ENCODE results near the gene SLC35A1. TPM values are rescaled to one million over a fixed set of nuclear protein-coding genes. Genes with fewer than 3 reads are reported as not detected.

Gene SLC35A1, protein sequence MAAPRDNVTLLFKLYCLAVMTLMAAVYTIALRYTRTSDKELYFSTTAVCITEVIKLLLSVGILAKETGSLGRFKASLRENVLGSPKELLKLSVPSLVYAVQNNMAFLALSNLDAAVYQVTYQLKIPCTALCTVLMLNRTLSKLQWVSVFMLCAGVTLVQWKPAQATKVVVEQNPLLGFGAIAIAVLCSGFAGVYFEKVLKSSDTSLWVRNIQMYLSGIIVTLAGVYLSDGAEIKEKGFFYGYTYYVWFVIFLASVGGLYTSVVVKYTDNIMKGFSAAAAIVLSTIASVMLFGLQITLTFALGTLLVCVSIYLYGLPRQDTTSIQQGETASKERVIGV
- 9.7 and 10.2 TPM in 2 replicates for total RNA-seq

- peaks cover 7% of the 10 kb centered on the region for H3K27me3 Mint-ChIP-seq (ENCODE audit: insufficient read depth)
- H3K36me3 Mint-ChIP-seq (ENCODE audit: low read depth): no peaks in the 10 kb centered on the region
- H3K4me1 Mint-ChIP-seq (ENCODE audit: low read depth): peaks cover 14% of the 10 kb centered on the region
Measured at GRCh38 chr6:87472525-87473418, at the start of gene SLC35A1. Gene SLC35A1 (plus strand): TSS chr6:87472974. CDS start chr6:87473004, 30 bp downstream.

GRCh38 chr6:87426789-87427188 lies 46.0 kb upstream of the SLC35A1 start:
- H3K27me3 Mint-ChIP-seq (ENCODE audit: insufficient read depth): peaks cover 14% of the 10 kb centered on the region
- no peak overlapping the region for H3K4me3 Mint-ChIP-seq
- intact Hi-C loops (cut with micrococcal nuclease): no loop called here
- H3K4me1 Mint-ChIP-seq (ENCODE audit: low read depth): no peaks in the 10 kb centered on the region
- no peak for DNase-seq (ENCODE audit: low spot score)
- no peaks in the 10 kb centered on the region for H3K36me3 Mint-ChIP-seq (ENCODE audit: low read depth)
- H3K9me3 Mint-ChIP-seq: no peaks in the 10 kb centered on the region
- H3K27ac Mint-ChIP-seq: no peak overlapping the region

More at GRCh38 chr6:87472525-87473418, at the start of gene SLC35A1:
- peak; percentile 77 for DNase-seq (ENCODE audit: low spot score)
- Mint-ChIP-seq H3K4me3 (peak within 1 kb of the TSS; percentile 98), H3K9me3 (no peaks in the 10 kb centered on the region), H3K27ac (peak within 1 kb of the TSS; percentile 97)
- intact Hi-C loops (cut with micrococcal nuclease): loop anchor here (1.0 to 5.0 kb wide), 10 partner anchors 36 to 1490 kb away; partner anchors contain the start of genes AKIRIN2, ORC3, RNGTT and SMIM8

DNA sequence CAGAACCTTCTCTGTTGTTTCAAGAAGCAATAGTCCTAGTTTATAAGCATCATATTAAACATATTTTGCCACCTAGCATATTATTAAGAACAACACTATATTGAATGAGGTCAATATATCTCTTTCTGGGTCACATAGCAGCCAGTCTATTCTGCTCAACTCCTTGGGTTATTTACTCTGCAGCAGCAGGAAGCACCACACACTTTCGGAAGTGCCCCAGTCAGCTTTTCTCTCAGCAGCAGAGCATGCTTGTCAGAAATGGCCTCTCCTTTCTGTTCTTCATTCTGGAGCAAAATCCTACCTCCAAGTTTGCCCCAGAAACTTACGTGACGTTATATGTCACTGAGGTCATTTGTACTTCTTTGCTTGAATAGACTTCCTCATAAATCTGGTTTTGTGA lies 42.3 kb upstream of the SLC35A1 start:
- DNase-seq (ENCODE audit: low spot score): no peak
- intact Hi-C loops (cut with micrococcal nuclease): no loop called here
- no peak overlapping the region for H3K4me3 Mint-ChIP-seq
- H3K4me1 Mint-ChIP-seq (ENCODE audit: low read depth): no peaks in the 10 kb centered on the region
- H3K27ac Mint-ChIP-seq: no peak overlapping the region
- H3K36me3 Mint-ChIP-seq (ENCODE audit: low read depth): no peaks in the 10 kb centered on the region
- H3K27me3 Mint-ChIP-seq (ENCODE audit: insufficient read depth): peaks cover 14% of the 10 kb centered on the region
- H3K9me3 Mint-ChIP-seq: no peaks in the 10 kb centered on the region

DNA sequence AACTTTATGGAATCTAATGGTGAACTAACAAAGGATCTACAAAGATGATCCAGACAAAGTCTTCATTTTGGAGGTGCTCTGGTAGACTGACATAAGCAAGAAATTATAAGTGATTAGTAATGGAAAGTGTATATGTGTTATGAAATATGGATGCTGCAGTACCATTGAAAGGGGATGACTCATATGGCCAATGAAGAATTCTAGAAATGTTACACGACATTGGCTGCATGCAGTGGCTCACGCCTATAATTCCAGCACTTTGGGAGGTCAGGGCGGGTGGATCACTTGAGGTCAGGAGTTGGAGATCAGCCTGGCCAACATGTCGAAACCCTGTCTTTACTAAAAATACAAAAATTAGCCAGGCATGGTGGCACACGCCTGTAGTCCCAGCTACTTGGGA lies 41.5 kb upstream of the SLC35A1 start:
- Mint-ChIP-seq H3K4me1 (ENCODE audit: low read depth) (no peaks in the 10 kb centered on the region), H3K4me3 (no peak overlapping the region), H3K27me3 (ENCODE audit: insufficient read depth) (peaks cover 10% of the 10 kb centered on the region), H3K27ac (no peak overlapping the region), H3K9me3 (no peaks in the 10 kb centered on the region), H3K36me3 (ENCODE audit: low read depth) (no peaks in the 10 kb centered on the region)
- no peak for DNase-seq (ENCODE audit: low spot score)
- intact Hi-C loops (cut with micrococcal nuclease): no loop called here

DNA sequence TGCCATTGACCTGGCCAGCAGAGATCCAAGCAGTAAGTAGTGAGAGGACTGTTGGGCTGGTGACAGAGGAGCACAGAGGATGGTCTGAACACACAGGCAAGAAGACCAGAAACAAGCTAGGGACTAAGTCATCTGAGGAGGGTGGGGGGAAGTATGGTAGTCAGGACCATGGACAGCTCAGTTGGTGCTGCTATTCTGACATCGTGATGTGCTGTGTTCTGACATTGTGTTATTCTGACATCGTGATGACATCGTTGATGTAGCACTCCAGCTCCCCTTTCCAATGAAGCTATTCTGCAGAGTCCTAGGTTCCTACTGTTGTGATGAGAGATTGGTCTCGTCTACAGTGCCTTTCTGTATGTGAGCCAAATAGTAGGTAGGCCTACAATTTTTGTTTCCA lies 36.3 kb upstream of the SLC35A1 start:
- H3K9me3 Mint-ChIP-seq: no peaks in the 10 kb centered on the region
- H3K36me3 Mint-ChIP-seq (ENCODE audit: low read depth): no peaks in the 10 kb centered on the region
- no peaks in the 10 kb centered on the region for H3K27me3 Mint-ChIP-seq (ENCODE audit: insufficient read depth)
- no peak overlapping the region for H3K27ac Mint-ChIP-seq
- no peak overlapping the region for H3K4me3 Mint-ChIP-seq
- peak; percentile 51 for DNase-seq (ENCODE audit: low spot score)
- intact Hi-C loops (cut with micrococcal nuclease): loop anchor here (2.0 kb wide), 1 partner anchor 36 kb away; the partner anchor contains the start of gene SLC35A1
- H3K4me1 Mint-ChIP-seq (ENCODE audit: low read depth): no peaks in the 10 kb centered on the region

DNA sequence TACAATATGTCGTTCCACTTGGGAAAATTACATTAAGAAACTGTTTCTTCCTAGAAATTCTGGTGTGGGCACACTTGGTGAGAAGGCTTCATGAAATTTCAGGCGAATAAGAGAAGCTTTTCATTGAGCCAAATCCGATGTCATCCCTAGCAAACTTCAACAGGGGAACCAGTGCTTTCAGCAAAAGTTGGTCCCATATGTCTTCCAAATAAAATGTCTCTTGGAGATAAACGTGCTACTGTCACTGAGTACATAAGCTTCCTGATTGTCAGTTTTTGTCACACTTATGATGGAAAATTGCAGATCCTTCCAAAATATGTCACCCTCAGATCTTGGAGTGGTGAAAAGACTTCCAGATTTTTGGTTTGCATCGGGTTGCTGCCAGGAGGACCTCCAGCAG lies 31.1 kb upstream of the SLC35A1 start:
- intact Hi-C loops (cut with micrococcal nuclease): no loop called here
- Mint-ChIP-seq H3K4me3 (no peak overlapping the region), H3K36me3 (ENCODE audit: low read depth) (no peaks in the 10 kb centered on the region), H3K9me3 (no peaks in the 10 kb centered on the region), H3K27me3 (ENCODE audit: insufficient read depth) (peaks cover 1% of the 10 kb centered on the region), H3K27ac (no peak overlapping the region), H3K4me1 (ENCODE audit: low read depth) (no peaks in the 10 kb centered on the region)
- DNase-seq (ENCODE audit: low spot score): no peak

DNA sequence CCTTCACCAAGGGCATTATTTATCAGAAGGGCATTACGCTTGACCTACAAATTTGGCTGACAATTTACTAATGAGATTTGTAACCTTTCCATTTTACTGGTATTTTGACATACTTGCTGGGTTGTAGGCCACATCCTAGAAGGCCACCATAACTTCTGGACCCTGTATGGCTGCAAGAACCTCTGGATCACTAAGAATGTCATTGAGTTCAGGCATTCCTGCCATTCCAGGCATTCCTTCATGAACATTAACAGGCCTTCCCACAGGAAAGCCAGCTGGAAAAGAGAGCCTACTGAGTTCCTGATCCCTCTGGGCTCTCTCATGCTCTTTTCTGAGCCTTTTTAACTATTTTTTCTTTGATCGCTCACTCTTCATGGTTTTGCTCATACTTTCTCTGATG lies 28.4 kb upstream of the SLC35A1 start:
- intact Hi-C loops (cut with micrococcal nuclease): no loop called here
- Mint-ChIP-seq H3K27ac (no peak overlapping the region), H3K36me3 (ENCODE audit: low read depth) (no peaks in the 10 kb centered on the region), H3K4me1 (ENCODE audit: low read depth) (no peaks in the 10 kb centered on the region), H3K4me3 (no peak overlapping the region), H3K9me3 (no peaks in the 10 kb centered on the region), H3K27me3 (ENCODE audit: insufficient read depth) (peaks cover 1% of the 10 kb centered on the region)
- DNase-seq (ENCODE audit: low spot score): no peak

GRCh38 chr6:87465051-87465450 lies 7.7 kb upstream of the SLC35A1 start:
- Mint-ChIP-seq H3K4me1 (ENCODE audit: low read depth) (no peaks in the 10 kb centered on the region), H3K27ac (no peak overlapping the region), H3K27me3 (ENCODE audit: insufficient read depth) (peaks cover 36% of the 10 kb centered on the region), H3K4me3 (no peak overlapping the region), H3K9me3 (no peaks in the 10 kb centered on the region), H3K36me3 (ENCODE audit: low read depth) (no peaks in the 10 kb centered on the region)
- no peak for DNase-seq (ENCODE audit: low spot score)
- intact Hi-C loops (cut with micrococcal nuclease): no loop called here

DNA sequence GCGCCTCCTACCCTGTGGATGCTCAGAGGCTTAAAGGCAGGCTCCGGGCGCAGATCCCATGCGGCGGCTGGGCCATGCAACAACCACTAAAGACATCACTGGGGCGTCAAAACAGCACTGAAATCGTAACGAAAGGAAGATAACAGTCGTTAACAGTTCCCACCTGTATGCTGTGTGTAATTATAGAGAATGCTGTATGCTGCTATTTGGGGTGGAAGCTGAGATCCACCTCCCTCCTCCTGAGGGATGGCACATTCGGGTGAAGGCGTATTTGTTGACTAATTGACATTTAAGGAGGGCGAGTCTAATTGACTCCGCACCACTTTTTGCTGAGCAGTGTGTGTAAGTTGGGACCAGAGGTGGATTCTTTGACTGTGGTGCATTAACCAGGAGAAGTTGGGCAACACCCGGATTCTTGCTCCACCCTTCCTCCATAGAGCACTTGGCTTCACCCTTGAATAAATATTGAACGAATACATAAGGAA lies 687 bp downstream of the SLC35A1 start:
- Mint-ChIP-seq H3K27me3 (ENCODE audit: insufficient read depth) (peaks cover 7% of the 10 kb centered on the region), H3K4me3 (peak overlapping the region; percentile 98), H3K4me1 (ENCODE audit: low read depth) (peaks cover 14% of the 10 kb centered on the region), H3K9me3 (no peaks in the 10 kb centered on the region), H3K27ac (peak overlapping the region; percentile 97), H3K36me3 (ENCODE audit: low read depth) (no peaks in the 10 kb centered on the region)
- intact Hi-C loops (cut with micrococcal nuclease): loop anchor here (1.0 to 5.0 kb wide), 6 partner anchors 37 to 1489 kb away; partner anchors contain the start of genes ORC3 and RNGTT
- no peak for DNase-seq (ENCODE audit: low spot score)

GRCh38 chr6:87481931-87482330 lies 9.2 kb downstream of the SLC35A1 start:
- peaks cover 5% of the 10 kb centered on the region for H3K4me1 Mint-ChIP-seq (ENCODE audit: low read depth)
- H3K36me3 Mint-ChIP-seq (ENCODE audit: low read depth): peaks cover 7% of the 10 kb centered on the region
- H3K27me3 Mint-ChIP-seq (ENCODE audit: insufficient read depth): no peaks in the 10 kb centered on the region

GRCh38 chr6:87482366-87482765 lies 9.6 kb downstream of the SLC35A1 start:
- no peak overlapping the region for H3K27ac Mint-ChIP-seq
- H3K9me3 Mint-ChIP-seq: no peaks in the 10 kb centered on the region
- peaks cover 5% of the 10 kb centered on the region for H3K4me1 Mint-ChIP-seq (ENCODE audit: low read depth)
- peaks cover 7% of the 10 kb centered on the region for H3K36me3 Mint-ChIP-seq (ENCODE audit: low read depth)
- DNase-seq (ENCODE audit: low spot score): no peak
- no peaks in the 10 kb centered on the region for H3K27me3 Mint-ChIP-seq (ENCODE audit: insufficient read depth)
- no peak overlapping the region for H3K4me3 Mint-ChIP-seq
- intact Hi-C loops (cut with micrococcal nuclease): no loop called here

More at GRCh38 chr6:87481931-87482330, 9.2 kb downstream of the SLC35A1 start:
- DNase-seq (ENCODE audit: low spot score): no peak
- Mint-ChIP-seq H3K27ac (no peak overlapping the region), H3K9me3 (no peaks in the 10 kb centered on the region), H3K4me3 (no peak overlapping the region)
- intact Hi-C loops (cut with micrococcal nuclease): no loop called here

DNA sequence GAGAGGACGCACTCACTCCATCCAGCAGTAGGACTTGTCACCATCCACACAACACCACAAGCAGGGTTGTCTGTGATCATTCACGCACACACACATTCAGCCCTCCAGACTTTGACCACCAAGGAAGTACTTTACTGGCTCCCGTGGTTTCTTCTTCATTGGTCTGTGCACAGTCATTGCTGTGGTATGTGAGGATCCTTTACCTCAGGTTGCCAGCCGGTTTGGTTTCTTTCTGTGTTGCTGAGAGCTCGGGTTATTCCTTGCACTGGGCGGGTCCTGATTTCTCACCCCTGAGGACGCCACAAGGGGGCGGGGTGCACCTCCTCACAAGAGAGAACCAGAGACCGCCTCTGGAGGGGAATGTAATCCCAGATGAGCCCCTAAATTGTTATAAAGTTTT lies 11.2 kb downstream of the SLC35A1 start:
- intact Hi-C loops (cut with micrococcal nuclease): no loop called here
- Mint-ChIP-seq H3K4me1 (ENCODE audit: low read depth) (peaks cover 5% of the 10 kb centered on the region), H3K4me3 (no peak overlapping the region), H3K27me3 (ENCODE audit: insufficient read depth) (no peaks in the 10 kb centered on the region), H3K27ac (no peak overlapping the region), H3K36me3 (ENCODE audit: low read depth) (peaks cover 6% of the 10 kb centered on the region), H3K9me3 (no peaks in the 10 kb centered on the region)
- no peak for DNase-seq (ENCODE audit: low spot score)

DNA sequence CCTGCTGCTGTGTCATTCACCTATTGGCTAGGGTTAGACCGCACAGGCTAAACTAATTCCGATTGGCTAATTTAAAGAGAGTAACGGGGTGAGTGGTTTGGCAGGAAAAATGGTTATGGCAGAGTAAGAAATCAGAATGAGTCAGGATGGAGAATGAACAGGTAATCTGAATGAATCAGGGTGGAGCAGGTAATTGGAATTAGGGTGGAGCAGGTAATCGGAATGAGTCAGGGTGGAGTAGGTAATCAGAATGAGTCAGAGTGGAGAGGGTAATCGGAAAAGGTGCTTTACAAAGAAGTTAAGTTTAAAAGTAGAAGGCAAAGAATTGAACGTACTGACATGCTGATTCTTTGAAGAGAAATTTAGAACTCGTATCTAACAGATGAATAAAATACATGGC lies 11.7 kb downstream of the SLC35A1 start:
- intact Hi-C loops (cut with micrococcal nuclease): no loop called here

More for the DNA sequence above, 11.7 kb downstream of the SLC35A1 start:
- Mint-ChIP-seq H3K36me3 (ENCODE audit: low read depth) (peaks cover 6% of the 10 kb centered on the region), H3K9me3 (no peaks in the 10 kb centered on the region), H3K4me1 (ENCODE audit: low read depth) (peaks cover 5% of the 10 kb centered on the region), H3K4me3 (no peak overlapping the region), H3K27ac (no peak overlapping the region), H3K27me3 (ENCODE audit: insufficient read depth) (no peaks in the 10 kb centered on the region)
- DNase-seq (ENCODE audit: low spot score): no peak

Data from activated T-helper 1 cell treated with anti-CD3 and anti-CD28 coated beads, Interleukin-12 subunit alpha, Interleukin-12 subunit beta, Interleukin-2, Interleukin-4 antibody, amounts not matched to agents 30 ng/mL and 10 ng/mL and 1 ng/mL, durations not matched to agents 14 hours and 24 hours and 36 hours (primary cell).